ENCODE data around the gene B3GALT6.

B3GALT6 gene

GRCh38 chr1:1239614-1240347 is 7.7 kb downstream of the B3GALT6 start:
- Histone ChIP-seq H3K27me3 (replicated peaks; ENCODE audit: control insufficient read depth, insufficient read depth, low read length, poor library complexity, severe bottlenecking) (no peaks in the 10 kb centered on the region), H3K9me3 (ENCODE audit: control insufficient read depth, low read length) (no peaks in the 10 kb centered on the region), H3K27ac (ENCODE audit: insufficient read depth, low read length, poor library complexity, severe bottlenecking) (no peak overlapping the region), H3K36me3 (ENCODE audit: control insufficient read depth, insufficient read depth, low read length) (peaks cover 6% of the 10 kb centered on the region), H3K4me3 (ENCODE audit: insufficient read depth, low read depth, low read length, poor library complexity, severe bottlenecking) (no peak overlapping the region), H3K4me1 (ENCODE audit: control insufficient read depth, insufficient read depth, low read length, poor library complexity, severe bottlenecking) (no peaks in the 10 kb centered on the region)
- no peak for DNase-seq

GRCh38 chr1:1240348-1240732 is 8.3 kb downstream of the B3GALT6 start:
- Histone ChIP-seq H3K9me3 (ENCODE audit: control insufficient read depth, low read length) (no peaks in the 10 kb centered on the region), H3K27ac (ENCODE audit: insufficient read depth, low read length, poor library complexity, severe bottlenecking) (no peak overlapping the region), H3K4me3 (ENCODE audit: insufficient read depth, low read depth, low read length, poor library complexity, severe bottlenecking) (no peak overlapping the region), H3K4me1 (ENCODE audit: control insufficient read depth, insufficient read depth, low read length, poor library complexity, severe bottlenecking) (no peaks in the 10 kb centered on the region), H3K36me3 (ENCODE audit: control insufficient read depth, insufficient read depth, low read length) (peaks cover under 1% of the 10 kb centered on the region), H3K27me3 (replicated peaks; ENCODE audit: control insufficient read depth, insufficient read depth, low read length, poor library complexity, severe bottlenecking) (peaks cover 3% of the 10 kb centered on the region)
- DNase-seq, result no peak

GRCh38 chr1:1240822-1241587 is 9.0 kb downstream of the B3GALT6 start:
- Histone ChIP-seq H3K9me3 (ENCODE audit: control insufficient read depth, low read length) (no peaks in the 10 kb centered on the region), H3K27ac (ENCODE audit: insufficient read depth, low read length, poor library complexity, severe bottlenecking) (no peak overlapping the region), H3K4me1 (ENCODE audit: control insufficient read depth, insufficient read depth, low read length, poor library complexity, severe bottlenecking) (peaks cover 2% of the 10 kb centered on the region), H3K36me3 (ENCODE audit: control insufficient read depth, insufficient read depth, low read length) (no peaks in the 10 kb centered on the region), H3K4me3 (ENCODE audit: insufficient read depth, low read depth, low read length, poor library complexity, severe bottlenecking) (no peak overlapping the region), H3K27me3 (replicated peaks; ENCODE audit: control insufficient read depth, insufficient read depth, low read length, poor library complexity, severe bottlenecking) (peaks cover 9% of the 10 kb centered on the region)
- no peak for DNase-seq

GRCh38 chr1:1241588-1242219 is 9.7 kb downstream of the B3GALT6 start:
- no peak for DNase-seq
- peaks cover 6% of the 10 kb centered on the region for H3K4me1 ChIP-seq (ENCODE audit: control insufficient read depth, insufficient read depth, low read length, poor library complexity, severe bottlenecking)
- peaks cover 9% of the 10 kb centered on the region for H3K27me3 ChIP-seq (replicated peaks; ENCODE audit: control insufficient read depth, insufficient read depth, low read length, poor library complexity, severe bottlenecking)
- no peaks in the 10 kb centered on the region for H3K36me3 ChIP-seq (ENCODE audit: control insufficient read depth, insufficient read depth, low read length)
- H3K9me3 ChIP-seq (ENCODE audit: control insufficient read depth, low read length), result no peaks in the 10 kb centered on the region
- H3K4me3 ChIP-seq (ENCODE audit: insufficient read depth, low read depth, low read length, poor library complexity, severe bottlenecking), result no peak overlapping the region
- no peak overlapping the region for H3K27ac ChIP-seq (ENCODE audit: insufficient read depth, low read length, poor library complexity, severe bottlenecking)

GRCh38 chr1:1242461-1243265 is 10.6 kb downstream of the B3GALT6 start:
- H3K27me3 ChIP-seq (replicated peaks; ENCODE audit: control insufficient read depth, insufficient read depth, low read length, poor library complexity, severe bottlenecking), result peaks cover 13% of the 10 kb centered on the region
- no peaks in the 10 kb centered on the region for H3K36me3 ChIP-seq (ENCODE audit: control insufficient read depth, insufficient read depth, low read length)
- H3K4me1 ChIP-seq (ENCODE audit: control insufficient read depth, insufficient read depth, low read length, poor library complexity, severe bottlenecking), result peaks cover 9% of the 10 kb centered on the region
- H3K9me3 ChIP-seq (ENCODE audit: control insufficient read depth, low read length), result no peaks in the 10 kb centered on the region
- DNase-seq, result no peak
- H3K27ac ChIP-seq (ENCODE audit: insufficient read depth, low read length, poor library complexity, severe bottlenecking), result no peak overlapping the region
- H3K4me3 ChIP-seq (ENCODE audit: insufficient read depth, low read depth, low read length, poor library complexity, severe bottlenecking), result no peak overlapping the region

GRCh38 chr1:1243266-1243660 is 11.2 kb downstream of the B3GALT6 start:
- Histone ChIP-seq H3K9me3 (ENCODE audit: control insufficient read depth, low read length) (no peaks in the 10 kb centered on the region), H3K36me3 (ENCODE audit: control insufficient read depth, insufficient read depth, low read length) (no peaks in the 10 kb centered on the region), H3K27me3 (replicated peaks; ENCODE audit: control insufficient read depth, insufficient read depth, low read length, poor library complexity, severe bottlenecking) (peaks cover 13% of the 10 kb centered on the region), H3K4me1 (ENCODE audit: control insufficient read depth, insufficient read depth, low read length, poor library complexity, severe bottlenecking) (peaks cover 9% of the 10 kb centered on the region), H3K4me3 (ENCODE audit: insufficient read depth, low read depth, low read length, poor library complexity, severe bottlenecking) (no peak overlapping the region), H3K27ac (ENCODE audit: insufficient read depth, low read length, poor library complexity, severe bottlenecking) (no peak overlapping the region)
- no peak for DNase-seq

- DNase-seq, result no peak
- H3K4me1 ChIP-seq (ENCODE audit: control insufficient read depth, insufficient read depth, low read length, poor library complexity, severe bottlenecking), result peaks cover 9% of the 10 kb centered on the region
- peaks cover 13% of the 10 kb centered on the region for H3K27me3 ChIP-seq (replicated peaks; ENCODE audit: control insufficient read depth, insufficient read depth, low read length, poor library complexity, severe bottlenecking)
- no peaks in the 10 kb centered on the region for H3K9me3 ChIP-seq (ENCODE audit: control insufficient read depth, low read length)
- H3K36me3 ChIP-seq (ENCODE audit: control insufficient read depth, insufficient read depth, low read length), result no peaks in the 10 kb centered on the region
- no peak overlapping the region for H3K27ac ChIP-seq (ENCODE audit: insufficient read depth, low read length, poor library complexity, severe bottlenecking)
- H3K4me3 ChIP-seq (ENCODE audit: insufficient read depth, low read depth, low read length, poor library complexity, severe bottlenecking), result no peak overlapping the region
Measured at GRCh38 chr1:1243807-1244191, 11.8 kb downstream of the B3GALT6 start.

GRCh38 chr1:1244192-1244811 is 12.3 kb downstream of the B3GALT6 start:
- Histone ChIP-seq H3K9me3 (ENCODE audit: control insufficient read depth, low read length) (no peaks in the 10 kb centered on the region), H3K4me3 (ENCODE audit: insufficient read depth, low read depth, low read length, poor library complexity, severe bottlenecking) (no peak overlapping the region), H3K4me1 (ENCODE audit: control insufficient read depth, insufficient read depth, low read length, poor library complexity, severe bottlenecking) (peaks cover 9% of the 10 kb centered on the region), H3K27me3 (replicated peaks; ENCODE audit: control insufficient read depth, insufficient read depth, low read length, poor library complexity, severe bottlenecking) (peaks cover 13% of the 10 kb centered on the region), H3K36me3 (ENCODE audit: control insufficient read depth, insufficient read depth, low read length) (no peaks in the 10 kb centered on the region), H3K27ac (ENCODE audit: insufficient read depth, low read length, poor library complexity, severe bottlenecking) (no peak overlapping the region)
- no peak for DNase-seq

- H3K36me3 ChIP-seq (ENCODE audit: control insufficient read depth, insufficient read depth, low read length), result no peaks in the 10 kb centered on the region
- peaks cover 13% of the 10 kb centered on the region for H3K27me3 ChIP-seq (replicated peaks; ENCODE audit: control insufficient read depth, insufficient read depth, low read length, poor library complexity, severe bottlenecking)
- peaks cover 9% of the 10 kb centered on the region for H3K4me1 ChIP-seq (ENCODE audit: control insufficient read depth, insufficient read depth, low read length, poor library complexity, severe bottlenecking)
- no peaks in the 10 kb centered on the region for H3K9me3 ChIP-seq (ENCODE audit: control insufficient read depth, low read length)
- no peak overlapping the region for H3K4me3 ChIP-seq (ENCODE audit: insufficient read depth, low read depth, low read length, poor library complexity, severe bottlenecking)
- DNase-seq, result no peak
- H3K27ac ChIP-seq (ENCODE audit: insufficient read depth, low read length, poor library complexity, severe bottlenecking), result no peak overlapping the region
Measured at GRCh38 chr1:1245178-1245816, 13.3 kb downstream of the B3GALT6 start.
